Measurements from ENCODE around the gene PRSS48. TPM values are rescaled to one million over a fixed set of nuclear protein-coding genes. Genes with fewer than 3 reads are reported as not detected.

Gene PRSS48
- total RNA-seq, 1 donor from 2014 or later = not detected

DNA sequence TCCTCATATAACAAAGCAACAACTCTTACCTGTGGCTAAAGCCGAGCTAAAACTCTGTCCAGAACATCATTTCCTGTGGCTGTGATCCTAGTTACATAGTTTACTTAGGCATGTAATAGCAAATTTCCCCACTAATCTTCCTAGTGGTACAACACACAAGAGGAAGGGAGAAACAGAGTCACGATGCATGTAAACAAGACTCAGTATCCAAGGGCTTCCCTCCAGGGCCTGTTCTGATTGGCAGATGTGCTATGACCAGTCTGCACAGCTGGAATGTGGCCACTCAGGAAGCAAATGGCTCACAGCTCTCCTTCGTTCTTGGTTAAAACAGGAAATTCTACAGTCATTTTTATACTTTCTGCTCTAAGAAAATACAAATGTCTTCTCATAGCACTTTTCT, 49.2 kb upstream of the PRSS48 start:
- Histone ChIP-seq H3K9me3 (ENCODE audit: insufficient read depth, low read depth, low read length) (no peaks in the 10 kb centered on the region), H3K9ac (ENCODE audit: low read length) (peak overlapping the region; percentile 88), H3K79me2 (ENCODE audit: insufficient read depth, low read length) (peaks cover 22% of the 10 kb centered on the region), H4K20me1 (ENCODE audit: insufficient read depth, low read length) (no peaks in the 10 kb centered on the region), H3K36me3 (ENCODE audit: insufficient read depth, low read length) (no peaks in the 10 kb centered on the region), H3K27me3 (ENCODE audit: insufficient read depth, low read length) (no peaks in the 10 kb centered on the region), H3K4me1 (ENCODE audit: insufficient read depth, low read length) (peaks cover 23% of the 10 kb centered on the region), H3K4me2 (ENCODE audit: low read length) (peak overlapping the region; percentile 85), H2AFZ (ENCODE audit: low read depth, low read length) (peak overlapping the region; percentile 61), H3K27ac (ENCODE audit: low read depth, low read length) (peak overlapping the region; percentile 96), H3K4me3 (ENCODE audit: insufficient read depth, low read depth, low read length) (peak overlapping the region; percentile 39)
- Mint-ChIP-seq H3K36me3 (ENCODE audit: low read depth, unreplicated experiment) (peaks cover 7% of the 10 kb centered on the region), H3K4me1 (ENCODE audit: low read depth, unreplicated experiment) (peaks cover 32% of the 10 kb centered on the region), H3K27ac (ENCODE audit: unreplicated experiment) (peak overlapping the region; percentile 94), H3K4me3 (ENCODE audit: unreplicated experiment) (peak overlapping the region; percentile 58), H3K27me3 (ENCODE audit: low read depth, unreplicated experiment) (no peaks in the 10 kb centered on the region), H3K9me3 (ENCODE audit: unreplicated experiment) (no peaks in the 10 kb centered on the region)
- peak; percentile 70 for FAIRE-seq
- TF ChIP-seq EZH2 (IDR thresholded peaks at IDR 0.05; ENCODE audit: insufficient read depth, low read length) = no peak
- TF ChIP-seq, protein P1, sequence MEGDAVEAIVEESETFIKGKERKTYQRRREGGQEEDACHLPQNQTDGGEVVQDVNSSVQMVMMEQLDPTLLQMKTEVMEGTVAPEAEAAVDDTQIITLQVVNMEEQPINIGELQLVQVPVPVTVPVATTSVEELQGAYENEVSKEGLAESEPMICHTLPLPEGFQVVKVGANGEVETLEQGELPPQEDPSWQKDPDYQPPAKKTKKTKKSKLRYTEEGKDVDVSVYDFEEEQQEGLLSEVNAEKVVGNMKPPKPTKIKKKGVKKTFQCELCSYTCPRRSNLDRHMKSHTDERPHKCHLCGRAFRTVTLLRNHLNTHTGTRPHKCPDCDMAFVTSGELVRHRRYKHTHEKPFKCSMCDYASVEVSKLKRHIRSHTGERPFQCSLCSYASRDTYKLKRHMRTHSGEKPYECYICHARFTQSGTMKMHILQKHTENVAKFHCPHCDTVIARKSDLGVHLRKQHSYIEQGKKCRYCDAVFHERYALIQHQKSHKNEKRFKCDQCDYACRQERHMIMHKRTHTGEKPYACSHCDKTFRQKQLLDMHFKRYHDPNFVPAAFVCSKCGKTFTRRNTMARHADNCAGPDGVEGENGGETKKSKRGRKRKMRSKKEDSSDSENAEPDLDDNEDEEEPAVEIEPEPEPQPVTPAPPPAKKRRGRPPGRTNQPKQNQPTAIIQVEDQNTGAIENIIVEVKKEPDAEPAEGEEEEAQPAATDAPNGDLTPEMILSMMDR (IDR thresholded peaks at IDR 0.05; ENCODE audit: insufficient read depth, low read depth, low read length) = no peak
- peak; percentile 82 for DNase-seq (ENCODE audit: low read depth)

DNA sequence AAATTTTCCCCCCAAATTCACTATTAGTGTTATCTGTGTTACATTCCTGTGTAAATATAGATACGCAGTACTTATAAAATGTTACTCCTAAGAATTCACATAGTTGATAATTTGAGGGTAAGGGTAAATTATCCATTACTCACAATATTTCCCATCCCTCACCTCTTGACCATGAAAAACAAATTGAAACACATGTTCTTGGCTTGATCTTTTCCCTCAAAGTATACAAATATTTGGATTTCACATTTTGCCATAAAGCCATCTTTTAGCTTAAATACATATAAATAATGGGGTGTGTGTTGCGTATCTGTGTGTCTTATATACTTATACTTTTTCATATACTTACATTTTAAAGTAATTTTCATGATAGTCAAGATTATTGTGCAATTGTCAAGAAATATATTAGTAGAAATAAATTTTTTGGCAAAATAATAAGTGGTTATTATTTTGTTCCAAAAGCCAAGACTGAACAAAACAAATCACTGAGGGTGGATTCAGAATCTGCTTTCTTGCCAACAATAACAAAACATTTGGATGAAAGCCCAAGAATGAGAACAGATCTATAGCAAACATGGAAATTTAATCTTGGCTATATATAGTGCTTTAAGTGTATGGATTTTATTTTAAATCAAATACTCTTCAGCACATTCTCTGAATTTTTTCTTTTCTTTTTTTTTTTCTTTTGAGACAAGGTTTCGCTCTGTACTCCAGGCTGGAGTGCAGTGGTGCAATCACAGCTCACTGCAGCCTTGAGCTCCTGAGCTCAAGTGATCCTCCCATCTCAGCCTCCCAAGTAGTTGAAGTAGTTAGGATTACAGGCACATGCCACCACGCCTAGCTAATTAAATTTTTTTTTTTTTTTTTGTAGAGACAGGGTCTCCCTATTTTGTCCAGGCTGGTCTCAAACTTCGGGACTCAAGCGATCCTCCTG, 48.5 kb upstream of the PRSS48 start:
- Histone ChIP-seq H3K9me3 (ENCODE audit: insufficient read depth, low read depth, low read length) (no peaks in the 10 kb centered on the region), H3K4me2 (ENCODE audit: low read length) (peak overlapping the region; percentile 85), H2AFZ (ENCODE audit: low read depth, low read length) (no peak overlapping the region), H3K4me1 (ENCODE audit: insufficient read depth, low read length) (peaks cover 23% of the 10 kb centered on the region), H4K20me1 (ENCODE audit: insufficient read depth, low read length) (no peaks in the 10 kb centered on the region), H3K4me3 (ENCODE audit: insufficient read depth, low read depth, low read length) (no peak overlapping the region), H3K79me2 (ENCODE audit: insufficient read depth, low read length) (peaks cover 20% of the 10 kb centered on the region), H3K27me3 (ENCODE audit: insufficient read depth, low read length) (no peaks in the 10 kb centered on the region), H3K27ac (ENCODE audit: low read depth, low read length) (peak overlapping the region; percentile 96), H3K9ac (ENCODE audit: low read length) (peak overlapping the region; percentile 88), H3K36me3 (ENCODE audit: insufficient read depth, low read length) (no peaks in the 10 kb centered on the region)
- Mint-ChIP-seq H3K9me3 (ENCODE audit: unreplicated experiment) (no peaks in the 10 kb centered on the region), H3K36me3 (ENCODE audit: low read depth, unreplicated experiment) (peaks cover 4% of the 10 kb centered on the region), H3K27ac (ENCODE audit: unreplicated experiment) (no peak overlapping the region), H3K27me3 (ENCODE audit: low read depth, unreplicated experiment) (no peaks in the 10 kb centered on the region), H3K4me1 (ENCODE audit: low read depth, unreplicated experiment) (peaks cover 30% of the 10 kb centered on the region), H3K4me3 (ENCODE audit: unreplicated experiment) (no peak overlapping the region)
- DNase-seq (ENCODE audit: low read depth) (peak; percentile 21), FAIRE-seq (no peak)
- TF ChIP-seq, protein P1 (IDR thresholded peaks at IDR 0.05; ENCODE audit: insufficient read depth, low read depth, low read length) = no peak
